GM23248 (cell line): ENCODE data around the gene SAT2. TPM values are rescaled to one million over a fixed set of nuclear protein-coding genes. Genes with fewer than 3 reads are reported as not detected.

Source experiments
- DNase-seq: peaks from one replicate; pipeline ENCODE4 v3.0.0-alpha.2; 2015
- H2AFZ ChIP-seq: fragments of 200-600 bp; sonication (generic); 2 replicates; pipeline ENCODE4 v1.6.1; 2016; ENCODE audit warnings: antibody characterized with exemption
- H3F3A ChIP-seq: fragments of 200-600 bp; sonication (generic); 2 replicates; pipeline ENCODE4 v1.6.1; 2016; ENCODE audit warnings: mild to moderate bottlenecking, antibody characterized with exemption, mixed run types; ENCODE audit not compliant: insufficient read depth
- H3K27ac ChIP-seq: fragments of 200-600 bp; sonication (generic); 2 replicates; pipeline ENCODE4 v1.5.1; 2016; ENCODE audit warnings: mild to moderate bottlenecking
- H3K27me3 ChIP-seq: fragments of 200-600 bp; sonication (generic); replicated peaks from 2 replicates; pipeline ENCODE4 v1.6.1; 2016; ENCODE audit warnings: mild to moderate bottlenecking; ENCODE audit not compliant: insufficient read depth
- H3K36me3 ChIP-seq: fragments of 200-600 bp; sonication (generic); 2 replicates; pipeline ENCODE4 v1.6.1; 2016; ENCODE audit warnings: low read depth, mild to moderate bottlenecking
- H3K4me1 ChIP-seq: fragments of 200-600 bp; sonication (generic); 2 replicates; pipeline ENCODE4 v1.6.1; 2016; ENCODE audit warnings: mild to moderate bottlenecking; ENCODE audit not compliant: insufficient read depth
- H3K4me2 ChIP-seq: fragments of 200-600 bp; sonication (generic); one replicate; pipeline ENCODE4 v1.6.1; 2016; ENCODE audit warnings: mild to moderate bottlenecking; ENCODE audit not compliant: unreplicated experiment
- H3K4me3 ChIP-seq: fragments of 200-600 bp; sonication (generic); 2 replicates; pipeline ENCODE4 v1.5.1; 2016; ENCODE audit warnings: mild to moderate bottlenecking
- H3K79me2 ChIP-seq: fragments of 200-600 bp; sonication (generic); 2 replicates; pipeline ENCODE4 v1.6.1; 2016; ENCODE audit warnings: mild to moderate bottlenecking; ENCODE audit not compliant: insufficient read depth
- H3K9ac ChIP-seq: fragments of 200-600 bp; sonication (generic); 2 replicates; pipeline ENCODE4 v1.6.1; 2016; ENCODE audit warnings: mild to moderate bottlenecking
- H3K9me2 ChIP-seq: fragments of 200-600 bp; sonication (generic); 2 replicates; pipeline ENCODE4 v1.6.1; 2016; ENCODE audit warnings: mixed run types, mild to moderate bottlenecking, moderate library complexity; ENCODE audit not compliant: insufficient read depth
- H3K9me3 ChIP-seq: fragments of 200-600 bp; sonication (generic); one replicate; pipeline ENCODE4 v1.6.1; 2017; ENCODE audit warnings: low read depth
- H4K20me1 ChIP-seq: fragments of 200-600 bp; sonication (generic); 2 replicates; pipeline ENCODE4 v1.6.0; 2016; ENCODE audit not compliant: insufficient read depth
- EZH2 ChIP-seq: fragments of 200-600 bp; sonication (generic); IDR thresholded peaks from 2 replicates; pipeline ENCODE4 v1.6.1; 2018; ENCODE audit warnings: antibody characterized with exemption, mild to moderate bottlenecking; ENCODE audit not compliant: insufficient read depth, poor library complexity, severe bottlenecking
- EZH2phosphoT487 ChIP-seq: fragments of 200-600 bp; sonication (generic); IDR thresholded peaks from 2 replicates; pipeline ENCODE4 v1.6.1; 2018; ENCODE audit warnings: antibody characterized with exemption, moderate library complexity, mild to moderate bottlenecking, low read depth; ENCODE audit not compliant: insufficient read depth
- WGBS, 2 experiments: methylation state at CpG; one replicate each; pipeline ENCODE4 v1.1.6; 2015 to 2017; ENCODE audit warnings: low lambda C conversion rate in 2 of 2, low coverage in 1 of 2; ENCODE audit errors: missing lambda C conversion rate in 2 of 2; 5-methylcytosine and 5-hydroxymethylcytosine counted together
- in situ Hi-C: fragments of 300-500 bp; cut with MboI; formaldehyde crosslinking; loops from 2 replicates; pipeline ENCODE4 v1.15.0; 2020
- polyA plus RNA-seq: library from polyadenylated mRNA; unstranded; fragments of >200 nt; fragmentation: Nextera tagmentation; extraction: Ambion mirVana; gene quantifications from 2 replicates; pipeline ENCODE4 v1.2.1, GENCODE V29; 2016
- total RNA-seq: library from RNA; depleted of rRNA; stranded (reverse); fragments of >200 nt; shearing (Covaris generic); gene quantifications from 2 replicates; pipeline ENCODE4 v1.2.3, GENCODE V29; 2014

SAT2 gene
- total and polyA plus RNA-seq, 2 experiments from 2014 or later = 31.8 to 41.4 TPM

- peaks cover 53% of the 10 kb centered on the region for H3K36me3 ChIP-seq
Measured at GRCh38 chr17:7593296-7593695, 34.3 kb downstream of the SAT2 start.

GRCh38 chr17:7592422-7593021 lies 35.1 kb downstream of the SAT2 start:
- Histone ChIP-seq H3K9me2 (no peaks in the 10 kb centered on the region), H3F3A (peaks cover 31% of the 10 kb centered on the region), H4K20me1 (no peaks in the 10 kb centered on the region), H3K79me2 (no peaks in the 10 kb centered on the region; the same call in none of the 2 replicates), H3K36me3 (peaks cover 50% of the 10 kb centered on the region), H3K9me3 (no peaks in the 10 kb centered on the region), H3K4me3 (no peak overlapping the region), H3K4me2 (no peak overlapping the region), H3K27me3 (no peaks in the 10 kb centered on the region), H3K9ac (no peak overlapping the region), H3K27ac (no peak overlapping the region), H3K4me1 (peaks cover 28% of the 10 kb centered on the region), H2AFZ (no peak overlapping the region)
- no peak for DNase-seq
- in situ Hi-C loops = no loop called here
- TF ChIP-seq EZH2phosphoT487 (no peak), EZH2 (no peak)
- WGBS, 2 experiments = 90 to 91% methylated on average over 22 to 23 of the region's 23 CpGs

More at GRCh38 chr17:7593296-7593695, 34.3 kb downstream of the SAT2 start:
- H3K9me2 ChIP-seq = no peaks in the 10 kb centered on the region
- H3K4me3 ChIP-seq = no peak overlapping the region
- no peak overlapping the region for H3K4me2 ChIP-seq
- no peak overlapping the region for H3K9ac ChIP-seq
- no peak for DNase-seq
- H3K4me1 ChIP-seq = peaks cover 20% of the 10 kb centered on the region
- no peaks in the 10 kb centered on the region; the same call in none of the 2 replicates for H3K79me2 ChIP-seq
- in situ Hi-C loops = no loop called here
- TF ChIP-seq EZH2 = no peak
- H3K27me3 ChIP-seq = no peaks in the 10 kb centered on the region
- no peak overlapping the region for H2AFZ ChIP-seq
- H3K9me3 ChIP-seq = no peaks in the 10 kb centered on the region
- WGBS, 2 experiments = 77 to 78% methylated on average over 12 of the region's 12 CpGs
- H3F3A ChIP-seq = peaks cover 23% of the 10 kb centered on the region
- no peaks in the 10 kb centered on the region for H4K20me1 ChIP-seq
- no peak overlapping the region for H3K27ac ChIP-seq

- Histone ChIP-seq H3K79me2 (no peaks in the 10 kb centered on the region; the same call in 1 of the 2 replicates), H3K27ac (no peak overlapping the region), H3K9ac (no peak overlapping the region), H3K9me2 (no peaks in the 10 kb centered on the region), H3K36me3 (peaks cover 42% of the 10 kb centered on the region), H4K20me1 (no peaks in the 10 kb centered on the region), H3K4me2 (no peak overlapping the region), H3K4me3 (no peak overlapping the region), H3F3A (peaks cover 38% of the 10 kb centered on the region), H3K9me3 (no peaks in the 10 kb centered on the region), H3K4me1 (peaks cover 34% of the 10 kb centered on the region), H3K27me3 (no peaks in the 10 kb centered on the region), H2AFZ (no peak overlapping the region)
- DNase-seq = no peak
- TF ChIP-seq EZH2phosphoT487 (no peak), EZH2 (no peak)
- in situ Hi-C loops = no loop called here
- 88% methylated on average over 5 of the region's 5 CpGs for WGBS, 2 experiments
Measured at GRCh38 chr17:7591596-7591995, 36.0 kb downstream of the SAT2 start.

GRCh38 chr17:7590743-7591142 lies 36.9 kb downstream of the SAT2 start:
- TF ChIP-seq EZH2phosphoT487 = no peak
- TF ChIP-seq EZH2 = no peak
- Histone ChIP-seq H3K4me1 (peaks cover 37% of the 10 kb centered on the region), H2AFZ (no peak overlapping the region), H3K36me3 (peaks cover 34% of the 10 kb centered on the region), H3K4me2 (peak overlapping the region; percentile 15), H3K27ac (peak overlapping the region; percentile 30), H3K79me2 (peaks cover 3% of the 10 kb centered on the region), H3K9me3 (no peaks in the 10 kb centered on the region), H3K9me2 (no peaks in the 10 kb centered on the region), H3K27me3 (no peaks in the 10 kb centered on the region), H3K9ac (no peak overlapping the region), H3K4me3 (no peak overlapping the region), H4K20me1 (no peaks in the 10 kb centered on the region), H3F3A (peaks cover 47% of the 10 kb centered on the region)
- peak; percentile 81 for DNase-seq
- in situ Hi-C loops = no loop called here
- 50 to 63% methylated on average over 4 of the region's 4 CpGs for WGBS, 2 experiments
